Measurements from ENCODE around the gene ZNF124. TPM values are rescaled to one million over a fixed set of nuclear protein-coding genes. Genes with fewer than 3 reads are reported as not detected.

Gene ZNF124
- total and polyA plus RNA-seq, 9 donors = 4.2 to 57.6 (median 6.7) TPM

GRCh38 chr1:247114351-247115140 is 57.3 kb downstream of the ZNF124 start:
- Histone ChIP-seq H3K4me3 (ENCODE audit: low read length) (no peak overlapping the region), H3K4me1 (ENCODE audit: control insufficient read depth, insufficient read depth, low read length) (peaks cover 13% of the 10 kb centered on the region), H3K36me3 (ENCODE audit: control insufficient read depth, insufficient read depth, low read length) (peaks cover under 1% of the 10 kb centered on the region), H3K9me3 (replicated peaks; ENCODE audit: control insufficient read depth, low read depth, low read length) (no peaks in the 10 kb centered on the region), H3K27ac (ENCODE audit: low read length) (no peak overlapping the region), H3K27me3 (ENCODE audit: control insufficient read depth, insufficient read depth, low read length) (peaks cover 6% of the 10 kb centered on the region)
- 93% methylated on average over 9 of the region's 13 CpGs for WGBS (ENCODE audit: insufficient coverage)
- DNase-seq = no peak

GRCh38 chr1:247113733-247114271 is 58.0 kb downstream of the ZNF124 start:
- 88% methylated on average over 4 of the region's 5 CpGs for WGBS (ENCODE audit: insufficient coverage)
- Histone ChIP-seq H3K27ac (ENCODE audit: low read length) (no peak overlapping the region), H3K4me3 (ENCODE audit: low read length) (no peak overlapping the region), H3K36me3 (ENCODE audit: control insufficient read depth, insufficient read depth, low read length) (peaks cover 2% of the 10 kb centered on the region), H3K9me3 (replicated peaks; ENCODE audit: control insufficient read depth, low read depth, low read length) (no peaks in the 10 kb centered on the region), H3K4me1 (ENCODE audit: control insufficient read depth, insufficient read depth, low read length) (peaks cover 13% of the 10 kb centered on the region), H3K27me3 (ENCODE audit: control insufficient read depth, insufficient read depth, low read length) (peaks cover 6% of the 10 kb centered on the region)
- DNase-seq = no peak

- Histone ChIP-seq H3K4me1 (ENCODE audit: control insufficient read depth, insufficient read depth, low read length) (peaks cover 13% of the 10 kb centered on the region), H3K9me3 (replicated peaks; ENCODE audit: control insufficient read depth, low read depth, low read length) (no peaks in the 10 kb centered on the region), H3K27ac (ENCODE audit: low read length) (no peak overlapping the region), H3K4me3 (ENCODE audit: low read length) (no peak overlapping the region), H3K27me3 (ENCODE audit: control insufficient read depth, insufficient read depth, low read length) (peaks cover 6% of the 10 kb centered on the region), H3K36me3 (ENCODE audit: control insufficient read depth, insufficient read depth, low read length) (peaks cover 2% of the 10 kb centered on the region)
- peak; percentile 10 for DNase-seq
- 72% methylated on average over 5 of the region's 5 CpGs for WGBS (ENCODE audit: insufficient coverage)
These were observed 58.7 kb downstream of the ZNF124 start for GRCh38 chr1:247113094-247113497.

- DNase-seq = no peak
- Histone ChIP-seq H3K36me3 (ENCODE audit: control insufficient read depth, insufficient read depth, low read length) (peaks cover 2% of the 10 kb centered on the region), H3K27me3 (ENCODE audit: control insufficient read depth, insufficient read depth, low read length) (peaks cover 6% of the 10 kb centered on the region), H3K4me1 (ENCODE audit: control insufficient read depth, insufficient read depth, low read length) (peaks cover 13% of the 10 kb centered on the region), H3K27ac (ENCODE audit: low read length) (no peak overlapping the region), H3K4me3 (ENCODE audit: low read length) (peak overlapping the region; percentile 66), H3K9me3 (replicated peaks; ENCODE audit: control insufficient read depth, low read depth, low read length) (no peaks in the 10 kb centered on the region)
- WGBS (ENCODE audit: insufficient coverage) = 5% methylated on average over 3 of the region's 9 CpGs
These were observed 59.4 kb downstream of the ZNF124 start for GRCh38 chr1:247112479-247112781.

GRCh38 chr1:247111700-247112478 is 59.9 kb downstream of the ZNF124 start:
- peaks cover 13% of the 10 kb centered on the region for H3K4me1 ChIP-seq (ENCODE audit: control insufficient read depth, insufficient read depth, low read length)
- under 1% methylated on average over 73 of the region's 78 CpGs for WGBS (ENCODE audit: insufficient coverage)
- H3K4me3 ChIP-seq (ENCODE audit: low read length) = peak overlapping the region; percentile 66
- DNase-seq = peak; percentile 82
- H3K27ac ChIP-seq (ENCODE audit: low read length) = peak overlapping the region; percentile 81
- no peaks in the 10 kb centered on the region for H3K9me3 ChIP-seq (replicated peaks; ENCODE audit: control insufficient read depth, low read depth, low read length)
- H3K36me3 ChIP-seq (ENCODE audit: control insufficient read depth, insufficient read depth, low read length) = peaks cover 2% of the 10 kb centered on the region
- H3K27me3 ChIP-seq (ENCODE audit: control insufficient read depth, insufficient read depth, low read length) = peaks cover 6% of the 10 kb centered on the region

- under 1% methylated on average over 62 of the region's 62 CpGs for WGBS (ENCODE audit: insufficient coverage)
- H3K36me3 ChIP-seq (ENCODE audit: control insufficient read depth, insufficient read depth, low read length) = peaks cover 2% of the 10 kb centered on the region
- peak overlapping the region; percentile 75 for H3K27ac ChIP-seq (ENCODE audit: low read length)
- peaks cover 6% of the 10 kb centered on the region for H3K27me3 ChIP-seq (ENCODE audit: control insufficient read depth, insufficient read depth, low read length)
- H3K4me3 ChIP-seq (ENCODE audit: low read length) = peak overlapping the region; percentile 66
- H3K9me3 ChIP-seq (replicated peaks; ENCODE audit: control insufficient read depth, low read depth, low read length) = no peaks in the 10 kb centered on the region
- DNase-seq = peak; percentile 41
- H3K4me1 ChIP-seq (ENCODE audit: control insufficient read depth, insufficient read depth, low read length) = peaks cover 13% of the 10 kb centered on the region
These were observed 60.5 kb downstream of the ZNF124 start for GRCh38 chr1:247111259-247111699.

- H3K36me3 ChIP-seq (ENCODE audit: control insufficient read depth, insufficient read depth, low read length) = peaks cover 2% of the 10 kb centered on the region
- peak overlapping the region; percentile 66 for H3K4me3 ChIP-seq (ENCODE audit: low read length)
- no peaks in the 10 kb centered on the region for H3K9me3 ChIP-seq (replicated peaks; ENCODE audit: control insufficient read depth, low read depth, low read length)
- peak overlapping the region; percentile 75 for H3K27ac ChIP-seq (ENCODE audit: low read length)
- H3K27me3 ChIP-seq (ENCODE audit: control insufficient read depth, insufficient read depth, low read length) = peaks cover 6% of the 10 kb centered on the region
- peak; percentile 21 for DNase-seq
- WGBS (ENCODE audit: insufficient coverage) = 8% methylated on average over 19 of the region's 30 CpGs
- H3K4me1 ChIP-seq (ENCODE audit: control insufficient read depth, insufficient read depth, low read length) = peaks cover 13% of the 10 kb centered on the region
These were observed 61.1 kb downstream of the ZNF124 start for GRCh38 chr1:247110627-247111258.

- Histone ChIP-seq H3K27me3 (ENCODE audit: control insufficient read depth, insufficient read depth, low read length) (peaks cover 6% of the 10 kb centered on the region), H3K4me1 (ENCODE audit: control insufficient read depth, insufficient read depth, low read length) (peaks cover 23% of the 10 kb centered on the region), H3K4me3 (ENCODE audit: low read length) (no peak overlapping the region), H3K27ac (ENCODE audit: low read length) (no peak overlapping the region), H3K36me3 (ENCODE audit: control insufficient read depth, insufficient read depth, low read length) (peaks cover 2% of the 10 kb centered on the region), H3K9me3 (replicated peaks; ENCODE audit: control insufficient read depth, low read depth, low read length) (no peaks in the 10 kb centered on the region)
- 64% methylated on average over 5 of the region's 7 CpGs for WGBS (ENCODE audit: insufficient coverage)
- DNase-seq = no peak
These were observed 64.1 kb downstream of the ZNF124 start for GRCh38 chr1:247107694-247108093.

- WGBS (ENCODE audit: insufficient coverage) = 93% methylated on average over 5 of the region's 15 CpGs
- Histone ChIP-seq H3K4me1 (ENCODE audit: control insufficient read depth, insufficient read depth, low read length) (peaks cover 16% of the 10 kb centered on the region), H3K4me3 (ENCODE audit: low read length) (no peak overlapping the region), H3K9me3 (replicated peaks; ENCODE audit: control insufficient read depth, low read depth, low read length) (peaks cover 2% of the 10 kb centered on the region), H3K27me3 (ENCODE audit: control insufficient read depth, insufficient read depth, low read length) (peaks cover 2% of the 10 kb centered on the region), H3K27ac (ENCODE audit: low read length) (no peak overlapping the region), H3K36me3 (ENCODE audit: control insufficient read depth, insufficient read depth, low read length) (peaks cover 9% of the 10 kb centered on the region)
- no peak for DNase-seq
These were observed 65.9 kb downstream of the ZNF124 start for GRCh38 chr1:247105966-247106365.
